GM18507 (cell line): ENCODE data around the gene C1GALT1.

Source experiments
- DNase-seq: peaks from one replicate; pipeline ENCODE4 v3.0.0; 2011; ENCODE audit warnings: low read depth; ENCODE audit not compliant: insufficient read length; ENCODE audit errors: extremely low spot score
- FAIRE-seq: peaks from 2 replicates; lab custom pipeline; 2011; peaks lifted over from hg19 to GRCh38; lab: Jason Lieb, UNC

C1GALT1 gene

DNA sequence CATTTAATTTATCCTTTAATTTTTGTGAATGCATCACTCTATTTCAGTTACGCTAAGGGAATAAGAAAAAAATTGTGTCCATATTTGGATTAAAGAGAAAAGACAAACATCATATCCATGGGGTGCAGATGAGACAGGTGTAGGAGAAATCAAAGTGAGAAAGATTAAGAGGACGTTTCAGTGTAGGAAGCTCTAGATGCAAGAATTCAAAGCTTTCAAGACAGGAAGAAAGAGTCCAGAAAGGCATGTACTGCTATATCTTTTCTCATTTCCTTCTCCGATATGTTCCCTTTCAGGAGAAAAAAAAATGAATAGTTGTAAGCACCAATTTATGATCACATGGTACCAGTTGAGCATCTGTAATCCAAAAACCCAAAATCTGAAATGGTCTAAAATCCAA lies 17.0 kb upstream of the C1GALT1 start:
- FAIRE-seq (no peak), DNase-seq (no peak)

DNA sequence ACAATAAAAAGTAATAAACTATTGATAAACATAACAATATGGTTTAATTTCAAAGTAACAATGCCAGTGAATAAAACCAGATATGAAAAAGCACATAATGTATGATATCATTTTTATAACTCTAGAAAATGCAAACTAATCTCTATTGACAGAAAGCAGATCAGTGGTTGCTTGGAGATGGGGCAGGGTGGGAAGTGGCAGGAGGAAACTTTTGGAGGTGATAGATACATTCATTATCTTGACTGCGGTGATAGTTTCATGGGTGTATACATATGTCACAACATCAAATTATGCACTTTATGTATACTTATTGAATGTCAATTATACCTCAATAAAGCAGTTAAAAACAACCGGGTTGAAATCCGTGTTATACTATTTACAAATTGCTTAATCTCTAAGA lies 16.0 kb upstream of the C1GALT1 start:
- FAIRE-seq: no peak
- no peak for DNase-seq

DNA sequence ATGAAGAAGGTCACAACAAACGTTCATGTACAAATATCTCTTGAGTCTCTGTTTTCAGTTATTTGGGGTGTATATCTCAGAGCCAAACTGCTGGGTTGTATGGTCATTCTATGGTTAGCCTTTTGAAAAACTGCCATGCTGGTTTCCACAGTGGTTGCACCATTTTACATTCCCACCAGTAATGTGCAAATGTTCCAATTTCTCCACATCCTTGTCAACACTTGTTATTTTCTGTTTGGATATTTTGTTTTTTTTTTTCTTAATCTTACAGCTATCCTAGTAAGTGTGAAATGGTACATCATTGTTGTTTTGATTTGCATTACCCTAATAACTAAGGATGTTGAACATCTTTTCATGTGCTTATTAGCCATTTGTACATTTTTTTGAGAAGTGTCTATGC lies 13.0 kb upstream of the C1GALT1 start:
- no peak for FAIRE-seq
- DNase-seq: no peak

DNA sequence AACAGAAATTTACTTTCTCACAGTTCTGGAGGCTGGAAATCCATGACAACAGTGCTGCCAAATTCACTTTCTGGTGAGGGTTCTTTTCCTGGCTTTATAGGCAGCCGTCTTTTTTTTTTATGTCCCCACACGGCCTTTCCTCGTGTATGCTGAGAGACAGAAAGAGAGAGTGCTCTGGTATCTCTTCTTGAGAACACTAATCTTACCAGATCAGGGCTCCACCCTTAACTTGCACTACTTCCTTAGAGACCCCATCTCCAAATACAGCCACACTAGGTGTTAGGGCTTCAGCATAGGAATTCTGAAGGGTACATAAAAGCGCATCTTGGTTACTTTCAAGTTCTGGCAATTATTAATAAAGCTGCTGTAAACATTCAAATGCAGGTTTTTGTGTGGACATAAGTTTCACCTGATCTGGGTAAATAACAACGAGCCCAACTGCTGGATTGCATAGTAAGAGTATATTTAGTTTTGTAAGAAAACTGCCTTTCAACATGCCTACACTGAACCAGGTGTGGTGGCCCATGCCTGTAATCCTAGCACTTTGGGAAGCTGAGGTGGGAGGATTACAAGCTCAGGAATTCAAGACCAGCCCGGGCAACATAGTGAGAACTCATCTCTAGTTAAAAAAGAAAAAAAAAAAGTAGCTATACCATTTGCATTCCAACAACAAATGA lies 8.2 kb upstream of the C1GALT1 start:
- FAIRE-seq (no peak), DNase-seq (no peak)

DNA sequence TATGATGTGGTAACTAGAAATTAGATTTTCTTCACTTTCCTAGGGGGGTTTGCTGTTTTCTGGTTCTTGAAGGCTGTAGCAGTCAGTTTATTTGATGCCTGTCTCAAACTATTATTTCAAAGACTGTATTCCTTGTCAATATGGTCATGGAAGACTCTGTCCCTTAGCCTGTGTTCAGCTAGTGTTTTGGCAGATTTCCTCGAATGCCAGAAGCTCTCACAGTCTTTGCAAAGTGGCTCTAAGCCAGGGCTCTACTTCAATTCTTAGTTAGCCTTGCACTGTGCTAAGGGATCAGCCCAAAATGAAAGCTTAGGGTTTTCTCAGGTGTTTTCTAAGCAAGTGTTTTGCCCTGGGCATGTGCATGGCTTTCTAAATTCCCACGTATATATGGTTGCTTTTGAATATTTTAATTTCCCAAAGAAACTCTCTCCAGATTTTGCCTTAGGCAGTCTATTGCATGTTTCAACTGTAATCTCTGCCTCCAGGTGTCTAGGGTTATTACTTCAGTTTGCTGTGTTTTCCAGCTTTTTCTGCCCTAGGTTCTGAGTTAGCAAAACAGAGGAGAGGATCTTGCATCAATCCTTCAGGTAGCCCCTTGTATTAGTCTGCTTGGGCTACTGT lies 7.2 kb upstream of the C1GALT1 start:
- no peak for DNase-seq

DNA sequence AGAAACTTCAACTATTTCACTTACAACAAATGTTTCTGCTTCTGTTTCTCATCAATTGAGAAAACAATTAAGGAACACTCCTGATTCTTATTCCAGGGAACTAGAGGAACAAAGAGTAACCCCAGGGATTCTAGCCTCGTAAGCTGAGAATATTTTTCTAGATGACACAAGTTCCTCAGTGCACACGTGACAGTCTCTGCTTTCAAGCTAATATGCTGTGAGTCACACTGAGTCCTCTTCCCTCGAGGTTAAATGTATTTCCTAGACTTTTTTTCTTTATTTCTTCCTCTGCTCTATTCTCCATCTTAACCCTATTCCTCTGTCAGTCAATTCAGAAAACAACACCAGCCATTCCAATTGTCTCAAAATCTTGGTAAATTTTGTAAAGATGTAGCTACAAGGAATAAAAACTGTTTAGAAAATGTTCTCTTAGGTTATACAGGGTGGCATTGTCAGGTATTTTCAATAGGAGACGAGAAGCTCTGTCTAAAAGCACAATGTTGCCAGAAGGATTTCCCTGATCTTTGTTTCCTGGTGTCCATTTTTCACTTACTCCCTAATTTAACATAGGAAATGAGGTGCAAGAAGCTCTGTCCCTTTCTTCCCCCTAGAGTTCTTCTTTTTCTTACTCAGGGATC lies 5.8 kb upstream of the C1GALT1 start:
- no peak for FAIRE-seq

More for the DNA sequence above, 7.2 kb upstream of the C1GALT1 start:
- no peak for FAIRE-seq

DNA sequence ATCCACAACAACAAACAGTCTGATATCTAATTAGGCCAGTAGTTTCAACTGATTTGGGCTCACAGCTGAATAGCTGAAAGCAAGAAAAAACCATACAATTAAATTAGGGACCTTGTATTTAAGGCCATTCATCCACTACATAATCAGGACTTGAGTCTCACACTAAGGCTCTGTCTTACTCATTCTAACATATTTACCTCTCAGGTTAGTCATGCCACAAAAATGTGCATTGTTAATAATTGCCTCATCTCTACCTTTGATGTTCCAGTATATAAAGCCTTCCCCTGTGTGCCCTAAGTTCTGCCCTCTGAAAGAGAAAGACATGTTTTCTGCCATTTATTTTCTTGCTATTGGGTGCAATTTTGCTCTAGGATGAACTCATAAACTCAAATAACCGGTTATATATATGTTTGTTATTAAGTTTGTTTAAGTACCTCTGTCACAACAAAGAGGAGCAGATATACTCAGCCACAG lies 5.3 kb upstream of the C1GALT1 start:
- no peak for DNase-seq
- no peak for FAIRE-seq

More for the DNA sequence above, 5.8 kb upstream of the C1GALT1 start:
- no peak for DNase-seq

DNA sequence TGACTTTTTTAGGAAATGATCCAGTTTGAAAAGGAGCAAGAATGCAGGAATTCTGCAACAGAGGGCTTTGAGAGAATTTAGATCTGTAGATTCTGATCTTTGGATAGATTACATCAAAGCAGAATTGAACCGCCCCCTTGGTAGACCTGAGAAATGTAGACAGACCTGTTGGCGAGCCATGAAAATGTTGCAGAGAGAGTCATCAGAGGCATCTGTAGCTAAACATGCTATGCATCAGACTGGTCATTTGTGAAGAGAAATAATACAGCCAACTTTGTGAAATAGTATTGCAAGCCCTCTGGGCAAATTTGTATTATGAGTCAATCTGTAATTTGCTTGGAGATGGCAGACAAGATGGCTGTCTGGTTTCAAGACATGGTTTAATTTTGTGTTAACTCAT lies 4.3 kb upstream of the C1GALT1 start:
- DNase-seq: no peak
- no peak for FAIRE-seq

DNA sequence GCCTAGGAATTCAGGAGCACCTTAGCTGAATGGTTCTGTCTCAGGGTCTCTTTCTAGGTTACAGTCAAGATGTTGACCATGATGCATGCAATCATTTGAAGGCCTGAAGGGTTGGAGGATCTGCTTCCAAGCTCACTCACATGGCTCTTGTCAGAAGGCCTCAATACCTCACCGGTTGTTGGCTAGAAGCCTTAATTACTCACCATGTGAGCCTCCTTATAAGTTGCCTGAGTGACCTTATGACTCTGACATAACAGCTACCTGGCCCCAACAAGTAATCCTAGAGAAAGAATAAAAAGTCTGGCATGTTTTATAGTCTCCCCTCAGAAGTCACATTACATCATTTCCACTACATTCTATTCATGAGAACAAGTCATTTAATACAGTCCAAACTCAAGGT lies 3.4 kb upstream of the C1GALT1 start:
- no peak for FAIRE-seq

DNA sequence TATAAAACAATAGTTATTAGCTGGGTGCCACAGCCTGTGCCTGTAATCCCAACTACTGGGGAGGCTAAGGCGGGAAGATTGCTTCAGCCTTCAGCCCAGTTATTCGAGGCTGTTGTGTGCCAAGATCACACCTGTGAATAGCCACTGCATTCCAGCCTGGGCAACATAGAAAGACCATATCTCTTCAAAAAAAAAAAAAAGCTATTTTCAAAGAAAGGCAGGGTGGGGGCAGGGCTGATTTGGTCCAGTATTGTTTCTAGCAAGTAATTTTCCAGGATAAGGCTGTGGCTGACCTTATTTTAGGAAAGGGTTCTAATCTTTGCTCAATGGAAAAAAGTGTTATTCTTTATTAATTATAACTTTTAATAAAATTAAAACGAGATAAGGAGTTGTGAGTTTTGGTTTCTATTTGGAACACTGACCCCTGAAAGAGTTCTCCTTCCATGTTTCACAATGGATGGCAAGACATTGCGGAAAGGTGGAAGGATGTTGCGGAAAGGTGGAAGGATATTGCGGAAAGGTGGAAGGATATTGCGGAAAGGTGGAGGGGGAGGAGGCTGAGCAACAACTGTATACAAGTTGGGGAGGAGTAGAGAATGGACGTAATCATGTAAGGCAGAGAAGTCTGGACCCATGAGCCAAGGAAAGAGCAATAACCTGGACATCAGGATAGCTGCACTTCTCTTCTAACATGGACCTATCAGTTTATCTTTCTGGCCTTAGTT lies 1.5 kb upstream of the C1GALT1 start:
- no peak for DNase-seq

More for the DNA sequence above, 3.4 kb upstream of the C1GALT1 start:
- DNase-seq: no peak

DNA sequence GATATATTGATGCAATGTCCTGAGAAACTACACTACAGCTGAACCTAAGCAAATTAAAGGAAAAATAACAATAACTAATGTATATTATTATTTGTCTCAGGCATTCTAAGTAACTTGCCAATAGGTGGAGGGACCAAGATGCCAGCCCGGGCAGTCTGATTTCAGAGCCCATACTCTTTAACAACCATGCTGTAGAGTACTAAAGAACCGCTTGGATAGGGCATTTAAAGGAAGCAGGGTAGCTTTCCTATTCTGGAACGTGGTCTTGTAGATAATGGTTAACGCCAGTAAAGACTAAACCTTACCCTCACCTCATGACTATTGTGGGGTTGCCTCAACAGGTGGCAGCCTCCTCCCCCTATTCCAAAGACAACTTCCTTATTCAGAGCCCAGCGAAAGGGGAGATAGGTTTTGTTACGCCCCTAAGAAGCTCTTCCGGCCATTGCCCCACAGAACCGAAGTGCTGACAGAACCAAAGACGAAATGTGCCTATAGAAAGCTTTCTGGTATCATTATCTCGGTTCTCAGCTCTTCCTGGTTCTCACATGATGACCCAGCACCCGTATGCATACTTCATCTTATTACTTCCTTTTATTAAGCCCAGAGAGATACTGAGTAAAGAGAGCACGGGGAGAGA lies 707 bp upstream of the C1GALT1 start:
- FAIRE-seq (no peak), DNase-seq (peak; percentile 39)

More for the DNA sequence above, 1.5 kb upstream of the C1GALT1 start:
- FAIRE-seq: no peak

DNA sequence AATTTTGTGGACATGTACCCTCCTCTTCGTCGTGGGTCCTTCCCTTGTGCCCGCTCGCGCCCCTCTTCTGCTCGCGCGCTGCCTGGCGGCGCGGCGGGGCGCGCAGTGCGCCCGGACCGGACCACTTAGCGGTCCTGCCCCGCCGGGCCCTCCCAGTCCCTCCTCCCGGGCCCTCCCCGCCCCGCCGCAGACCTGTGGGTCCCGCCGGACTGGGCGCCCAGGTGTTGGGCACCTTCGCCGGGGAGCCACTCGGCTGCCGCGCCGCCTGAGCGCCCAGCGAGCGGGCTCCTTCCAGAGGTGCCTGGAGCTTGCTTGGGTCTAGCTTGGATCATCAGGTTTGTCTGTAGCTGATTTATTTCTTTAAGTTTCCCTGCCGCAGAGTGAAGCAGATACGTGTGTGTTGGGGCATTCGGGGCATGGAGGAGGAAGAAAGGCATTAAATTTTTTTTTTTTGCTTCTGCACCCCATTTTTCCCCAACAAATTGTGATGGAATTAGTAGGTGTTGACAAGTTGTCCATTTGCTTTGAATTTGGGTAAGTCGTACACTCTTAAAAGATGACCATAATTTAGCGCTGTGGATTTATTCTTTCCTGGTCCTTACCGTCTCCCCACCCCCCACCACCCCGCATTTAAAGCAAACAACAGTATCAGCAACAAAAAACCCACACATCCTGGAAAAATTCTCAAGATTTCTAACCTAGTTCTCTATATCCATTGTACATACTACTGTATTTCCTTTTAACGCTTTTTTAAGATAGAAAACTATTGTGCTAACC lies 905 bp downstream of the C1GALT1 start:
- no peak for DNase-seq
- no peak for FAIRE-seq

DNA sequence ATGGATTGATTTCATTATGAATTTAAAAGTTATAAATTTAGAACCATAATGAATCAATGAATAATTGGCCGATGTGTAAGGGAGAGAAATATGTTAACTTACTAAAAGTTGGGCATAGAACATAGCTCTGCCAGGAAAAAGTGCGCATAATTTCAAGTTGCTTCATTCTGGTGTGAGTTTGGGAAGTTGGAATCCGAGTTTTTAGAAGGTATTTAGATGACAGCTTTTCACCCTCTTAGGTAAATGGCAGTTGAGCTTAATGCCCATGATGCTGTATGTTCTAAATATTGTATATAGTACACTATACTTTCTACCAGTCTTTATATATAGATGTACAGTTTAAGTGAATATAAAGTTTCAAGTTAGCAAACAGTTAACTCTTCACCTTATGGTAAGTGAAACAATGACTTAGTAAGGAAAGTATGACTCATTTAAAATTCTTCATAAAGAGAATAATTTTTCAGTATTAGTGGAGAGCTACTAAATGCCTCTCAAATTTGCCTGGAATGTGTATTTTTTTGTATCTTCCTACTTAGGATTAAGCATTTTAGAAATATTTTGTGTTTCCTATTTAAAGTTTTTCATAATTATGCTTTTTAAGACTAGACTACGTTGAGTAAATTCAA lies 1.6 kb downstream of the C1GALT1 start:
- FAIRE-seq: no peak
- no peak for DNase-seq

DNA sequence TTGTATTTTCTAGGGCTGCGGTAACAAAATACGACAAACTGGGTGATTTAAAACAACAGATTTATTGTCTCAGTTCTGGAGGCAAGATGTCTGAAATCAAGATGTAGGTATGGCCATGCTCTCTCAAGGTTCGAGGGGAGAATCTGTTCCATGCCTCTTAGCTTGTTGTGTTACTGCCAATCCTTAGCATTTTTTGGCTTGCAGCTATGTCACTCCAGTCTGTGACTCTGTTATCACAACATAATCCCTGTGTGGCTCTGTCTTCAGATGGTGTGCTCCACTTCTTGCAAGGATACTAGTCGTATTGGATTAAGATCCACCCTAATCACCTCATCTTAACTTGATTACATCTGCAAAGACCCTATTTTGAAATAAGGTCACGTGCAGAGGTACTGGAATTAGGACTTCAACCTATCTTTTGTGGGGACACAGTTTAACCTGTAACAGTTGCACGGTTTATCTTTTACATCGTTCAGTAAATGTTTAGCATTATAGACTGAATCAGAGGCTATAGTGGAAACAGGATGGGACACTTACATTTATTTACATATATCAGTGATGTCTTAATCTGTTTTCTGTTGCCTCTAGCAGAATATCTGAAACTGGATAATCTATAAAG lies 3.1 kb downstream of the C1GALT1 start:
- DNase-seq (no peak), FAIRE-seq (no peak)

DNA sequence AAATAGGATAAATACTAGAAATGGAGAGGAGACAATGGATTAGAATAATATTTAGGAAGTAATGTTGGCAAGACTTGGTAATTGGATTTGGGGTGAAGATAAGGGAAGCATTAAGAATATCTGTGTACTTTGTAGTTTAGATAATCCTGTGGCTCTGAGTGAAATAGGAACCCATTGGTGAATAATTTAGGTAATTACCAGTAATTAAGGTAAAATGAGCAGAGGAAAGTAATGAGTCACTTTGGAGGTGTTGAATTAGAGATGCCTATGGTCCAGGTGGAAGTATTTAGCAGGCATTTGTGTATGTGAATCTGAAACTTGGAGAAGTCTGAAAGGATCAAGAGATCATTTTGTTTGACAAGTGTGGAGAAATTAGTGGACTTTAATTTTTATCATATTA lies 5.7 kb downstream of the C1GALT1 start:
- DNase-seq (no peak), FAIRE-seq (no peak)

DNA sequence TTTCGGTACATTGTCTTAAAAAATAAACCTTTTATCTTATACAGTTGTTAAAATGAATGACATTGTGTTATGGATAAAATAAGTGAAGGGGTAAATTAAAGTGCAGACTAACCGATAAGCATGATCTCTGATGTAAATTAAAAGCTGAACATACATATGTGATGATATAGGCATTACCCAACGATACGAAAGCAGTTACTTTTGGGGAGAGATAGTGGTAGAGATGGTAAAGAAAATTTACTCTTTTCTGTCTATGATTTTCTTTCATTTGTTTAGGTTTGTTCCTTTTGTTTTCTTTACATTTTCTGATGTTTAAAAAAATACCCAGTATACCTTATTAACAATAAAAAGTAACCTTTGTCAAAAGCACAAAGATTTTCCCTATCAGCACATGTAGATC lies 6.4 kb downstream of the C1GALT1 start:
- DNase-seq (no peak), FAIRE-seq (no peak)

DNA sequence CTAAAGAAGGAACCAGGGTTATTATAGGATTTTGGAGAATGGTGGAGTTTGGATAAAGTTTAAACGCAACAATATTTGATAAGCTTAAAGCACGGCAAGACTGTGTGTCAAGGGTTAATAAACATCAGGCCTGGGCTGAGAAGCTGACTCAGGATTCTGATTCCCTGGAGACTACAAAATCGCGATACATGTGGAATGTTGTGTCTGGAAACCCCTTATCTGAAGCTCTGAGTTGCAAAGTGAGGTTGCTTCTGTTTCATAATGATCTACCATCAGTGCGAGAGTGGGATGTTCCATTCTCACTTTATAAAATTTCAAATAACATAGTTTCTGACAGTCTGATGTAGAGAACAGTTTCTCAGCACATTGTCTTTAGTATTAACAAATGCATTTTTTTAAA lies 7.8 kb downstream of the C1GALT1 start:
- no peak for DNase-seq

DNA sequence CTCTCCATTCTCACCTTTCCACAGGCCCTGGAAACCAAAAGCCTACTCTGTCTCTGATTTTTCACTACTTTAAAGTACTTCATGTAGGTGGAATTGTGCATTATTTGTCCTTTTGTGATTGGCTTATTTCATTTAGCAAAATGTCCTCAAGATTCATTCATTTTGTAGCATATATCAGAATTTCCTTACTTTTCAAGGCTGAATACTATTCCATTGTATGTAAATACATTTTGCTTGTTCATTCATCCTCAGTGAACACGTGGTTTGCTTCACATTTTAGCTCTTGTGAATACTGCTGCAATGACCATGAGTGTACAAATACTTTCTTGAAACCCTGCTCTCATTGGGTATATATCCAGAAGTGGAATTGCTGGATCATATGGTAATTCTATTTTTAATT lies 8.8 kb downstream of the C1GALT1 start:
- DNase-seq (no peak), FAIRE-seq (no peak)

More for the DNA sequence above, 7.8 kb downstream of the C1GALT1 start:
- no peak for FAIRE-seq
